Fibroblast of villous mesenchyme (primary cell): ENCODE measurements around the gene FOSB. TPM values are rescaled to one million over a fixed set of nuclear protein-coding genes. Genes with fewer than 3 reads are reported as not detected.

Experiments
- DNase-seq: peaks from one replicate; pipeline ENCODE4 v3.0.0-alpha.2; 2010; ENCODE audit warnings: low read depth
- H3K4me3 ChIP-seq: 2 replicates; pipeline ENCODE4 v1.5.1; 2011; ENCODE audit warnings: low read depth, mild to moderate bottlenecking, low read length
- total RNA-seq: library from RNA; depleted of rRNA; stranded (reverse); fragments of >200 nt; gene quantifications from 2 replicates; pipeline ENCODE4 v1.2.3, GENCODE V29; 2012
- TF ChIP-seq, protein P1 (sequence below): IDR thresholded peaks from 2 replicates; pipeline ENCODE4 v1.5.1; 2012; ENCODE audit warnings: low read depth, mild to moderate bottlenecking, low read length; ENCODE audit not compliant: insufficient read depth

FOSB gene
- total RNA-seq, 1 donor = 13.0 TPM

DNA sequence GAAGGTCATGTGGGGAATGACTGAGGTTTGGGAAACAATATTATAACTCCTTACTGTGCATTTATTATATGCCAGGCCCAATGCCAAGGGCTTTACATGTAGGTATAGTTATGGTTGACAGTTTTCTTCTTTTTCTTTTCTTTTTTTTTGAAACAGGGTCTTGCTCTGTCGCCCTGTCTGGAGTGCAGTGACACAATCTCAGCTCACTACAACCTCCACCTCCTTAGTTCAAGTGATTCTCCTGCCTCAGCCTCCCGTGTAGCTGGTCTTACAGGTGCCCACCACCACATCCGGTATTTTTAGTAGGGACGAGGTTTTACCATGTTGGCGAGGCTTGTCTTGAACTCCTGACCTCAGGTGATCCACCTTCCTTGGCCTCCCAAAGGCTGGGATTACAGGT is 15.2 kb downstream of the FOSB start:
- H3K4me3 ChIP-seq = no peak overlapping the region
- TF ChIP-seq, protein P1, sequence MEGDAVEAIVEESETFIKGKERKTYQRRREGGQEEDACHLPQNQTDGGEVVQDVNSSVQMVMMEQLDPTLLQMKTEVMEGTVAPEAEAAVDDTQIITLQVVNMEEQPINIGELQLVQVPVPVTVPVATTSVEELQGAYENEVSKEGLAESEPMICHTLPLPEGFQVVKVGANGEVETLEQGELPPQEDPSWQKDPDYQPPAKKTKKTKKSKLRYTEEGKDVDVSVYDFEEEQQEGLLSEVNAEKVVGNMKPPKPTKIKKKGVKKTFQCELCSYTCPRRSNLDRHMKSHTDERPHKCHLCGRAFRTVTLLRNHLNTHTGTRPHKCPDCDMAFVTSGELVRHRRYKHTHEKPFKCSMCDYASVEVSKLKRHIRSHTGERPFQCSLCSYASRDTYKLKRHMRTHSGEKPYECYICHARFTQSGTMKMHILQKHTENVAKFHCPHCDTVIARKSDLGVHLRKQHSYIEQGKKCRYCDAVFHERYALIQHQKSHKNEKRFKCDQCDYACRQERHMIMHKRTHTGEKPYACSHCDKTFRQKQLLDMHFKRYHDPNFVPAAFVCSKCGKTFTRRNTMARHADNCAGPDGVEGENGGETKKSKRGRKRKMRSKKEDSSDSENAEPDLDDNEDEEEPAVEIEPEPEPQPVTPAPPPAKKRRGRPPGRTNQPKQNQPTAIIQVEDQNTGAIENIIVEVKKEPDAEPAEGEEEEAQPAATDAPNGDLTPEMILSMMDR = no peak
- no peak for DNase-seq

DNA sequence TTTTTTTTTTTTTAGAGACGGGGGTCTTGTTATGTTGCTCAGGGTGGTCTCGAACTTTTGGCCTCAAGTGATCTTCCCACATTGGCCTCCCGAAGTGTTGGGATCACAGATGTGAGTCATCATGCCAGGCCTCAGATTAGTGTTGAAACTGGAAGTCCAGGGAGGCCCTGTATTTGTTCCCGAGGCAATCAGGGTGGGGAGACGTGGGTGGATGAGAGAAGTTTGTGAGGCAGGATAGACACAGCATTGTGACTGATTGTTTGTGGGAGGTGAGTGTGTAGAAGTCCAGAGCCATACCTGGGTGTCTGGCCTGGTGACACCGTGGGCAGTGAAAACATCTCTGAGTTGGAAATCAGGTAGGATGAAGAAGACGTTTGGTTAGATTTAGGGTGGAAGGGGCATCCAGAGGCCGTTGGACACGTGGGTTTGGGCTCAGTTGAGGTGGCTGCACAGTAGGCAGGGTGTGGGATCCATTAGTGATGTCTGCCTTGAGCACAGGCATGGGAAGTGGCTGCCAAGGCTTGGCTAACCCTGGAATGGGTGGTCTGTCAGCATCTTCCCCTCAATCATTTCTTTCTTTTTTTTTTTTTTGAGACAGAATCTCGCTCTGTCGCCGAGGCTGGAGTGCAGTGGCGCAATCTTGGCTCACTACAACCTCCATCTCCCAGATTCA is 16.6 kb downstream of the FOSB start:
- TF ChIP-seq, protein P1 = no peak

DNA sequence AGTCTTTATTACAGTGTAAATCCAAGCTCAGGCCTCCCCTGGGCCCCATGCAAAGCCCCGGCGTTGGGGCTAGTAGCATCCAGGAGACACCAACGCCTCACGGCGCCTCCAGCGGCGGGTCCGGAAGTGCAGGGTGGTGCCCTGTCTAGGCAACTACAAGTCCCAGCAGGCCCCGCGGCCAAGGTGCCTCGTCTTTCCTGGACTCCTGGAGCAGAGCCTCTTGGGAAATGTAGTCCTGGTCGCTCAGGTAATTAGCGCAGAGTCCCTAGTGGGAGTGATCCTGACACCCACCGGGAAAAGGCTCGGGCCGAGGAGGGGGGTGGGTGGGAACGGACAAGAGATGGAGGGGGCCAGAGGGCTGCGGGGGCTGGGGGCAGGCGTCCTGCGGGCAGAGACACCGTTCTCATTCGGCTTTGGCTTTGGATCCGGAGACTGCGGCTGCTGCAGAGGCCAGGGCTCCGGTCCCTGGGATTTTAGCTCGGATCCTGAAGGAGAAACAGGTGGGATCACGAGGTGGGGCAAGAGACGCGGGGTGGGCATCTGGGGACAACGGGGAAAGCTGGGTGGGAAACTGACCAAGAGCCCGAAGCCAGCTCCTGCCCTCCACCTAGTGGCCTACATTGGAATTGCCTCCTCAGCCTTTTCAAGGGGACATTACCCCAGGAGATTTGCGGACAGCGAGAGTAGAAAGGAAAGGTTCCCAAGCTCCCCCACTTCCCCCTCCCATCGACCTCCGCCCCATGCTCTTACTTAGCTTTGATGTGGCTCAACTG is 17.7 kb downstream of the FOSB start:
- H3K4me3 ChIP-seq = peak overlapping the region; percentile 82
- peak; percentile 93 for DNase-seq
- TF ChIP-seq, protein P1 = peak; percentile 91

More for the DNA sequence above, 16.6 kb downstream of the FOSB start:
- no peak overlapping the region for H3K4me3 ChIP-seq
- DNase-seq = no peak

DNA sequence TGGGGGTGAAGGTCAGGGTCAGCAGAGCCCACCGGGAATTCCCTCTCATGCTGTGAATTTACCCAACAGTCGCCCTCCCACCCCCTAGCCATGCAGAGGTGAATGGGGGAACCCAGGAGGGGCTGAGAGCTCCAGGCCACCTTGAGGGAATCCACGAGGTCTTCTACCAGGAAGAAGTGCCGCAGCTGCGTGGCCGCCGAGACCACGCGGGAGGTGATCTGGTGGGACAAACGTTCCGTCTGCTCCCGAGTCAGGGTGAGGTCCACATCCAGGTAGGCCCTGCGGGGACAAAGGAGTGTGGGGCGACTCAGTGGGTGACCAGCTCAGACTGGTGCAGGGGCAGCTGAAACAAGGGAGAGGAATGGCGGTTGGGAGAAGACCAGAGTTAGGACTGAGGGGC is 20.9 kb downstream of the FOSB start:
- TF ChIP-seq, protein P1 = no peak
- H3K4me3 ChIP-seq = no peak overlapping the region
- no peak for DNase-seq

DNA sequence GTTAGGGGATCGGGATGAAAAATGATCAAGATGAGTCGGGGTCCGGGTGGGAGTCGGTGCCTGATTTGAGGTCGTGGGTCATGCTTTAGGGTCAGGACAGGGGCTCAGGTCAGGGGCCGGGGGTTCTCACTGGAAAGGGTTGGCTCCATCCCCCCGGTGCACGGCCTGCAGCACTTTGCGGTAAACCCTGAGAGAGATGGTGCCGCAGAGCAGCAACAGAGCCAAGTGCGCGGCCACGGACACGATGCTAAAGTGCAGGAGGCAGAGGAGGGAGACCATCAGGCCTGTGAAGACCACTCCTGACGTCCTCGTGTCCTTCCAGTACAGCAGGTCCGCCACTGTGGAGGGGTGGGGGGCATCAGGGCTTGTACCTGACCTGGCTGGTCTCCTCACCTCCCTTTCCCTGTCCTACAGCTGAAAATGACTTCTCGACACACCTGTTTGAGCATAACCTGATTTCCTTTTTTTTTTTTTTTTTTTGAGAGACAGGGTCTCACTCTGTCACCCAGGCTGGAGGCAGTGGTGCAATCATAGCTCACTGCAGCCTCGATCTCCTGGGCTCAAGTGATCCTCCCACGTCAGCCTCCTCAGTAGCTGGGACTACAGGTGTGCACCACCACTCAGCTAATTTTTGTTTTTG is 21.5 kb downstream of the FOSB start:
- TF ChIP-seq, protein P1 = no peak
- no peak for DNase-seq
- H3K4me3 ChIP-seq = no peak overlapping the region

DNA sequence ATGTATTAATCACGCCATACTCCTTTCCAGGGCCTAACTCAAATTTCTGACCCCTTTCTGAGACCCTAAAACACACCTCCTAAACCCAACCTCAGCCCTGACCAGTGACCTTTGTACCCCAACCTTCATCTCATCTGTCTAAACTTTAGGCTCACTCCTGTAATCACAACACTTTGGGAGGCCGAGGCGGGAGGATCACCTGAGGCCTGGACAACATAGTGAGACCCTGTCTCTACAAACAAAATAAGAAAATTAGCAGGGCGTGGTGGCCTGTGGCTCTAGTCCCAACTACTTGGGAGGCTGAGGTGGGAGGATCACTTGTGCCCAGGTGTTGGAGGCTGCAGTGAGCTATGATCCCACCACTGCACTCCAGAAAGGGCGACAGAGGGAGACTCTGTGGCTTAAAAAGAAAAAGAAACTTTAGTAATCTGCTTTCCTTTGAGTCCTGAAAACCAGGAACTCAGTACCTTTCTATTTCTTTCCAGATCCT is 24.4 kb downstream of the FOSB start:
- peak overlapping the region; percentile 86 for H3K4me3 ChIP-seq
- TF ChIP-seq, protein P1 = no peak
- no peak for DNase-seq
